ENCODE measurements around the gene TTLL12. TPM values are rescaled to one million over a fixed set of nuclear protein-coding genes. Genes with fewer than 3 reads are reported as not detected.

Gene TTLL12
- total RNA-seq, 1 donor from 2014 or later: 37.3 TPM

- DNase-seq (ENCODE audit: low read depth, low spot score): no peak
Observed at GRCh38 chr22:43213962-43214361, 27.0 kb upstream of the TTLL12 start.

- no peak for DNase-seq (ENCODE audit: low read depth, low spot score)
Observed at GRCh38 chr22:43213051-43213450, 26.1 kb upstream of the TTLL12 start.

GRCh38 chr22:43212434-43212952 lies 25.6 kb upstream of the TTLL12 start:
- DNase-seq (ENCODE audit: low read depth, low spot score): no peak

- DNase-seq (ENCODE audit: low read depth, low spot score): no peak
Observed at GRCh38 chr22:43211941-43212433, 25.1 kb upstream of the TTLL12 start.

- DNase-seq (ENCODE audit: low read depth, low spot score): no peak
Observed at GRCh38 chr22:43210631-43211515, 23.9 kb upstream of the TTLL12 start.

GRCh38 chr22:43209971-43210370 lies 23.0 kb upstream of the TTLL12 start:
- DNase-seq (ENCODE audit: low read depth, low spot score): no peak

GRCh38 chr22:43209523-43209890 lies 22.6 kb upstream of the TTLL12 start:
- no peak for DNase-seq (ENCODE audit: low read depth, low spot score)

GRCh38 chr22:43208703-43209522 lies 22.0 kb upstream of the TTLL12 start:
- no peak for DNase-seq (ENCODE audit: low read depth, low spot score)

GRCh38 chr22:43207849-43208702 lies 21.1 kb upstream of the TTLL12 start:
- no peak for DNase-seq (ENCODE audit: low read depth, low spot score)

GRCh38 chr22:43207386-43207785 lies 20.5 kb upstream of the TTLL12 start:
- DNase-seq (ENCODE audit: low read depth, low spot score): no peak

GRCh38 chr22:43206509-43207161 lies 19.7 kb upstream of the TTLL12 start:
- no peak for DNase-seq (ENCODE audit: low read depth, low spot score)

GRCh38 chr22:43205748-43206508 lies 19.0 kb upstream of the TTLL12 start:
- no peak for DNase-seq (ENCODE audit: low read depth, low spot score)

- DNase-seq (ENCODE audit: low read depth, low spot score): no peak
Observed at GRCh38 chr22:43205261-43205691, 18.3 kb upstream of the TTLL12 start.

GRCh38 chr22:43203471-43203981 lies 16.6 kb upstream of the TTLL12 start:
- no peak for DNase-seq (ENCODE audit: low read depth, low spot score)

- DNase-seq (ENCODE audit: low read depth, low spot score): no peak
Observed at GRCh38 chr22:43202756-43203410, 15.9 kb upstream of the TTLL12 start.

- DNase-seq (ENCODE audit: low read depth, low spot score): no peak
Observed at GRCh38 chr22:43202326-43202725, 15.4 kb upstream of the TTLL12 start.

- no peak for DNase-seq (ENCODE audit: low read depth, low spot score)
Observed at GRCh38 chr22:43201486-43202219, 14.7 kb upstream of the TTLL12 start.

- DNase-seq (ENCODE audit: low read depth, low spot score): no peak
Observed at GRCh38 chr22:43200555-43200954, 13.6 kb upstream of the TTLL12 start.
